ENCODE measurements around the gene NDUFB11. TPM values are rescaled to one million over a fixed set of nuclear protein-coding genes. Genes with fewer than 3 reads are reported as not detected.
"Not testable (repeated sequence)": the region's sequence is repeated elsewhere in the genome, so short reads cannot be mapped to it uniquely, and the experiment has no call there.

The NDUFB11 gene
- total RNA-seq, 1 donor from 2014 or later, result 58.4 TPM

GRCh38 chrX:47146936-47147859 is 2.7 kb upstream of the NDUFB11 start:
- no peak for DNase-seq (ENCODE audit: low read depth, low spot score)

- no peak for DNase-seq (ENCODE audit: low read depth, low spot score)
Measured at GRCh38 chrX:47146121-47146935, 1.8 kb upstream of the NDUFB11 start.

- DNase-seq (ENCODE audit: low read depth, low spot score), result no peak
Measured at GRCh38 chrX:47145395-47146120, 1.1 kb upstream of the NDUFB11 start.

GRCh38 chrX:47143894-47144625 is 442 bp downstream of the NDUFB11 start:
- DNase-seq (ENCODE audit: low read depth, low spot score), result no peak

GRCh38 chrX:47138171-47138570 is 6.3 kb downstream of the NDUFB11 start:
- no peak for DNase-seq (ENCODE audit: low read depth, low spot score)

- not testable (repeated sequence) for DNase-seq (ENCODE audit: low read depth, low spot score)
Measured at GRCh38 chrX:47135650-47136049, 8.9 kb downstream of the NDUFB11 start.

- no peak for DNase-seq (ENCODE audit: low read depth, low spot score)
Measured at GRCh38 chrX:47133493-47133892, 11.0 kb downstream of the NDUFB11 start.

GRCh38 chrX:47129899-47130358 is 14.6 kb downstream of the NDUFB11 start:
- DNase-seq (ENCODE audit: low read depth, low spot score), result no peak

- peak; percentile 86 for DNase-seq (ENCODE audit: low read depth, low spot score)
Measured at GRCh38 chrX:47129157-47129898, 15.2 kb downstream of the NDUFB11 start.

- not testable (repeated sequence) for DNase-seq (ENCODE audit: low read depth, low spot score)
Measured at GRCh38 chrX:47124466-47124865, 20.0 kb downstream of the NDUFB11 start.

- not testable (repeated sequence) for DNase-seq (ENCODE audit: low read depth, low spot score)
Measured at GRCh38 chrX:47116551-47117110, 27.9 kb downstream of the NDUFB11 start.

- no peak for DNase-seq (ENCODE audit: low read depth, low spot score)
Measured at GRCh38 chrX:47112316-47112954, 32.1 kb downstream of the NDUFB11 start.

GRCh38 chrX:47110936-47111615 is 33.4 kb downstream of the NDUFB11 start:
- DNase-seq (ENCODE audit: low read depth, low spot score), result not testable (repeated sequence)

- no peak for DNase-seq (ENCODE audit: low read depth, low spot score)
Measured at GRCh38 chrX:47101206-47101605, 43.3 kb downstream of the NDUFB11 start.

- no peak for DNase-seq (ENCODE audit: low read depth, low spot score)
Measured at GRCh38 chrX:47098338-47099094, 46.0 kb downstream of the NDUFB11 start.

- DNase-seq (ENCODE audit: low read depth, low spot score), result no peak
Measured at GRCh38 chrX:47097018-47097417, 47.5 kb downstream of the NDUFB11 start.

GRCh38 chrX:47093860-47094259 is 50.6 kb downstream of the NDUFB11 start:
- no peak for DNase-seq (ENCODE audit: low read depth, low spot score)

- no peak for DNase-seq (ENCODE audit: low read depth, low spot score)
Measured at GRCh38 chrX:47093248-47093647, 51.3 kb downstream of the NDUFB11 start.
